CD1c-positive myeloid dendritic cell (primary cell): ENCODE results near the gene ENKUR.
"Not testable (repeated sequence)": the region's sequence is repeated elsewhere in the genome, so short reads cannot be mapped to it uniquely, and the experiment has no call there.

ENCODE experiments used
- DNase-seq: peaks from one replicate; pipeline ENCODE4 v3.0.0-alpha.2; 2016; ENCODE audit errors: extremely low spot score

The ENKUR gene

GRCh38 chr10:25023278-25023677 lies 7.3 kb upstream of the ENKUR start:
- DNase-seq, result peak; percentile 17

GRCh38 chr10:25018703-25019102 lies 2.7 kb upstream of the ENKUR start:
- no peak for DNase-seq

DNA sequence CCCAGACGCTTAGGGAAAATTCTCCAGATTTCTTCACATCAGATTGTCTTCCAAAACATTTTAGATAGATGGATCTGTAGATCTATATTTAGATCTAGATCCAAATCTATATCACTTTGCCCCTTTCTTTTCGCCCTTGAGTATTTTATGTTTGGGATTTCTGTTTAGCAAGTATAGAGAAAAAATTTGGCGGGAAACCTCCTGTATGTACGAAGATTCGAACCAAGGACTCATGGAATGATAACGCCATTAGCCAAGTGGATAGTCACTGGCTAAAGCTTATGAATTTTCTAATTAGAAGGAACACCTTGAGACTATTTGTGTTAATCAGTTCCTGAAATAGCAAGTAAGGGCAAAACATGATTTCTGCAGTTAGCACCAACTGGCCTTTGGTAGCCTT lies 1.7 kb upstream of the ENKUR start:
- no peak for DNase-seq

DNA sequence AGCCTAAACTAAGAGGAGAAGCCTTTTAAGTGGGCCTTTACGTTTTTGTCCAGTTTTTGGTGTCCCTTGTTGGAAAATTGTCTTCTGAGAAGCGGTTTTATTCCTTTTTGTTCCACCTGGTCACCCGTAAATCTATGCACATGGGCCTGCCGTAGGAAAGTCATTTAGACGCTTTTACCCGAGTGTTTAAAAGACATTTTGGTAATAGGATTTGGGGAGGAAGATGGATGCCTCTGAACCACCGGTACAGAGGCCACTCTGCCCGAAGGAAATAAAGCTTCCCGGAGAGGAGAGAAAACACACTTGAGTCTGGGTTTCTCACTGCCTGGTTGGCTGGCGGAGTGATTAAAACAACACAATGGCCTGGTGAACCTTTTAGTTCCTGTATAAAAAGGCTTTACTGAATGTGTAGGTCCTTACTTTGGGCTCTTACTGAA lies 1.2 kb upstream of the ENKUR start:
- DNase-seq, result peak; percentile 5

- DNase-seq, result peak; percentile 98
These were observed 607 bp upstream of the ENKUR start, which contains the start of gene THNSL1 for GRCh38 chr10:25016376-25017153. THNSL1 (plus strand) TSS chr10:25016612; CDS start chr10:25023224, 6,612 bp downstream.

- DNase-seq, result no peak
These were observed 1.4 kb downstream of the ENKUR start for GRCh38 chr10:25014579-25014978.

DNA sequence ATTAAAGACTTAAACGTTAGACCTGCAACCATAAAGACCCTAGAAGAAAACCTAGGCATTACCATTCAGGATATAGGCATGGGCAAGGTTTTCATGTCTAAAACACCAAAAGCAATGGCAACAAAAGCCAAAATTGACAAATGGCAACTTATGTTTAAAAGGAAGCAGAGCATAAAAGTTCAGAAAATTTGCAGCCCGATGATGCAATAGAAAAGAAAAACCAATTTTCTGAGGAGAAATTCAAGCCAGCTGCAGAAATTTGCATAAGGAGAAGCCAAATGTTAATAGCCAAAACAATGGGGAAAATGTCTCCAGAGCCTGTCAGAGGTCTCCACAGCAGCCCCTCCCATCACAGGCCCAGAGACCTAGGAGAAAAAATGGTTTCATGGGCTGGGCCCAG lies 4.4 kb downstream of the ENKUR start:
- DNase-seq, result not testable (repeated sequence)

GRCh38 chr10:24998044-24998443 lies 17.9 kb downstream of the ENKUR start:
- DNase-seq, result no peak

GRCh38 chr10:24995072-24995471 lies 20.9 kb downstream of the ENKUR start:
- DNase-seq, result no peak

DNA sequence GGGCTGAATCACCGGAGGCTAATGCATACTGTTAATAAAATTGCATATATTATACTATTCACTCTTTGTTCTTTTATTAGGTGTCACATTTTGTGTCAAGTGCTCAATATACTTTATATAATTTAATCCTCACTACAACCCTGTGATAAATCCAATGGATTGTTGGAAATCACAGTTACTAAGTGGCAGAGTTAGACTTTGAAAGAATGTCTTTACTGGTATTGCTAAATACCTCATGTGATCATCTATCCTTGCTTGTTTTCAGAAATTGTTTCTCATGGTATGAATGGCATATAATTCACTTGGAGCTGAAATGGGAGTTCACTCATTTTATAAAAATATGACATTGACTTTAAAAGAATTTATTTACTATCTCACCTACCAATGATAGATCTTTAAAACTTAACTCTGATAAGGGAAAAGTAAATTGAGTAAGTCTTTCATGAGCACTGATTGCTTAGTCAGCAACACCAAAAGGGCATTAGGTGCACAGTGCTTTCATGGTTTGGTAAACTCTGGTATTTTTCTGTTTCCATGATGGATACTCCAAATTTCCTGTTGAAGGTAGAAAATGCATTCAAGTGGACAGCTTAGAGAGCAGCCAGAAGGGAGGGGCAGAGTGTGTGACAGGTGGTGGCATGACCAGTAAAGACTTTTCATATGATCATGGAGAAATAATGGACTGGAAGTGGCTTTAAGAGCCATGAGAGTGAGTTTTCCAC lies 22.6 kb downstream of the ENKUR start:
- DNase-seq, result no peak

DNA sequence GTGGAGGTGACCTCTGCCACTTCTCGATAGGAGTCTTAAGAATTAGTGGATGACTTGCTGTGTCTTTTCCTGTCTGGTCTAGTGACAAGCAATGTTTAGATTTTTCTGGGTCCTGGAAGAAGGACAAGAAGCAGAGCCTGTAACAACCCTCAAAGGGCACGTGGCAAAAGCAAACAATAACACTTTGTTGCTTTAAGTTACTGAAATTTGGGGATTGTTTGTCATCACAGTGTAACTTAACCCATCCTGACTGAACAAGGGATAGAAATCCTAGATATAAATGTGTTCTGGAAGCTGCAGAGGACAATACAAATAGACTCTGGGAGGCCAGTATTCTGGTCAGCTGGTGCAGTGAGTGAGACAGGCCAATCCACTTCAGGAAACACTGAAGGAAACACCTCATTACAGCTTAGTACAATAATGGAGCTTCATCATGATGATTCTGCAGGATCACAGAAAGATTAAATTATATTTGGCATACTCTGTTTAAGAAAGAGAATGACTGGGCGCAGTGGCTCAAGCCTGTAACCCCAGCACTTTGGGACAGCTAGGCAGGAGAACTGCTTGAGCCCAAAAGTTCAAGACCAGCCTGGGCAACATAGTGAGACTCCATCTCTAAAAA lies 23.3 kb downstream of the ENKUR start:
- no peak for DNase-seq

- no peak for DNase-seq
These were observed 24.7 kb downstream of the ENKUR start for GRCh38 chr10:24991298-24991697.

DNA sequence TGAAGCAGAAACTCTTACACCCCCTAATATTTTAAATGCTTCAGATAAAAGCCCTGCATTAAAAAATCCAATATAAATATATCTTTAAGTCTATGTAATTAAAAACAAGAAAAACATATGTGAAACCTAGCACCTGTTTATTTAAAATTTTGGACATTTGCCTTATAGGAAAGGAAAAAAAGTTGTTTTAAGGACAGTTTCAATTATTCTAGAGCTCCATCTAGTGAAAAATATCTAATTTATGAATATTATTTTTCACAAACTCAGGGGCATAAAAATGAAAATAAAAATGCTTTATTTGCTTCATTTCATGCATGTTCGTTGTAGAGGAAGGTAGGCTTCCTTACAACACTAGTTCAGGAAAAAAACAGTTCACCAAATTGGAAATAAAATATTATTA lies 26.1 kb downstream of the ENKUR start:
- DNase-seq, result no peak

DNA sequence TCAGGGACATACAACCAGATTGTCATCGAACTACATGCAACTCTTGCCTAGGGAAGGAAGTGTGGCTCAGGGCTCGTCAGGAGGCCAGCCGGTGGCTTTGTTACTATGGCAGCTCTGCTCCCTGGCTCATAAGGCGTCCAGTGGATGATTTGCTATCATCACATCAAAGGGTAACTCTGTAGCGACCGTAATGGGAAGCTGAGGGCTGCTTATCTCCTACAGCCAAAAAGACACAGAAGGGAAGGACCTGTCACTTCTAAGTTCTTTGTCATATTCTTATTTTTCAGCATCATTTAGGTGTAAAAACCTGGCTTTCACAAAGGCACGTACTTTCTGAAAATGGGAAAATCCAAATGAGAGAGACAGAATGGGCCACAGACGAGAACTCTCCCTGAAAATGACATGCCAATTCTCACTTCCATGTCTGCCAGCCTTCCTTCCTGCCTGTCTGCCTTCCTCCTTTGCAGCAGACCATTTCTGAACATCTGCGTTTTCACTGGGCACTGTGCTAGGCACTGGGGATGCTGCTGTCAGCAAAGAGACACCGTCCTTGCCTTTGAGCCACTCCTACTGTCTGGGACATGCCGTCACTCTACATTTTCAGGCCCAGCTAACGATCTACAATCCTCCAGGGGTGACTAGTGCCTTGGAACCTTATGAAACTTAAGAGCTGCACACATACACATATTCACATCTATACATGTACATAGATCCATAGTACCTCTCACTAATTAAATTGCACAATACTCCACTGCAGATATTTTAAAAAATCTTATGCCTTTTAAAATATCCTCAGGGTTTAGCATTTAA lies 26.9 kb downstream of the ENKUR start:
- no peak for DNase-seq

DNA sequence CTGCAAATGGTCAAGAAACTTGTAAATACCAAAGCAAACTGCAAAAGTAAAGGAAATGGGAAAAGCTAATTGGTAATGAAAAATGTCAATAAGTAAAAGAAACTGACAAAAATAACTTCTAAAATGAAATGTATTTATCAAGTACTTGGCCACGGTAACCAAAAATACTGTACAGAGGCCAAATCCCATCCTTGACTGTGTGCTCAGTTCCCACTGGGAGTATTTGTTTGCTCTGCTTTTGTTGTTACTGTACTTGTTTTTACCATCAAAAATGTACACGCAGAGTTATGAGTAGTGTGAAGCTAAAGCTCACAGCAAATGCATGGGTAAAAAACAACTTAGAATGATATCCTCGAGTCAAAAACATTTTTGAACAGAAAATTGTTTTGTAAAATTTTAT lies 31.1 kb downstream of the ENKUR start:
- no peak for DNase-seq

DNA sequence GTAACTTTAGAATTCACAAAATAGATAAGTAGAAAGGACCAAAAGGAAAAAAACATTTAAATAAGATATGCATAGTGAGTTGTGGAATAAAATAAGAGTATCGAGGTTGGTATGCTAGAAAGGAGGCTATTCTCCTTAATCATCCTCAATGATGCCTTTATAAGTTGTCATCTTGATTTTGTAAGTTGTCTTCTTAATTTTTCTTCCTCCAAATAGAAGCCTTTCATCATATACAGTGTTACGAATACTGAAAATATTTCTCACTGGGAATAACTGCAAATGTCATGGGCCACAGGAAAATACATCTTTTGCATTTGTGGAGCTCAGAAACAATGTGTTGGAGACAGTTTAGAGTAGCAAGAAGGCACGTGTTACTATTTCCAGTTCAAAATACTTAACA lies 32.0 kb downstream of the ENKUR start:
- no peak for DNase-seq

DNA sequence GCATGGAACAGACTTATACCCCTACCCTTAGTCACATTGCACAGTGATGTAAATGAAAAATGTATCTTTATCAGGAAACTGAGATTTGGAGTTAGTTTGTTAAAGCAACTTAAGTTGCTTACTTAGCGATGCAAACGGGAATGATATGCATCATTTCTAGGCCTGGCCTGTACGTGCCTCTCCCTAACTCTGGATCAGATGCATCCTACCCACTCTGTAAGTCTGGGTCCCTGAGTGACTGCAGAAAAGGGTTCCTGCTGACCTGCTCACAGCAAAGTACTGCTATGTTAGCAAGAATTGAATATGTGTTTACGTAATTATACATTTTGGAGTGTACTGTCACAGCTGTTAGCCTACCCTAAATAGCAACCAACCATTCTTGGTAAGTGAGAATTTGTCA lies 32.8 kb downstream of the ENKUR start:
- no peak for DNase-seq

DNA sequence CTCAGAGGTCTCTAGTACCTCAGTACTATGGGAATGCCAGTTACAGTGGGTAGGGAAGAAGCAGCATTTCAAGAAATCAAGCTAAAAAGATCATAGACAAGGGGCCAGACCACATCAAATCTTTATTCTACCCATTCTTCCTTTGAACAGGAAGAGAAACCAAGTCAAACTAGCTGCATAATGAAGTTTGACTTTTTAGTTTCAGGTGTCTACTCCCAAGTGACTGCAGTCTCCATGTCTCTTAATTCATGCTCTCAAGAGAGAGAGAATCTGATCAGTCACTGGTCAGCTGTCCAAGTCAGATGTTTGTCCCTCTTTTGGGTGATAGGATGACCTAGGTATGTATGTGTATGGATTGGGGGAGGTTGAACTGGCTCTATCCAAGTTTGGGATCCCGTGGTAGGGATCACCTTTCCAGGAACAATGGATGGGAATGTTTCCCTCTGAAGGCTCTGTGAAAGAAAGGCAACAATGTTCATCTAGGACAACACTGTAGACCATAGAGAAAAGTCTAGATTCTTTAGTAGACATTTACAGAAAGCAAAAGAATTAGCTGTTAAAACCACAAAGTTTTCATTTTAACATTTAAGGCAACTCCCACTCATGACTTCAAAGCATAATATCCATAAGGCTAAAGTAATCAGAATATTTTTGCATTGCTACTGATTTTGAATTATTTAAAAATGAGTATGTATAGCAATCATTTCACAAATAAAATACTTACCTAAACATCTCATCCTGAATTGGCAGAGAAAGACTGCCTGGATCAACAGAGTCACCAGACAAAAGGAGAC lies 33.4 kb downstream of the ENKUR start:
- DNase-seq, result no peak

GRCh38 chr10:24981161-24981710 lies 34.7 kb downstream of the ENKUR start:
- DNase-seq, result no peak

- no peak for DNase-seq
These were observed 36.3 kb downstream of the ENKUR start for GRCh38 chr10:24979685-24980084.

DNA sequence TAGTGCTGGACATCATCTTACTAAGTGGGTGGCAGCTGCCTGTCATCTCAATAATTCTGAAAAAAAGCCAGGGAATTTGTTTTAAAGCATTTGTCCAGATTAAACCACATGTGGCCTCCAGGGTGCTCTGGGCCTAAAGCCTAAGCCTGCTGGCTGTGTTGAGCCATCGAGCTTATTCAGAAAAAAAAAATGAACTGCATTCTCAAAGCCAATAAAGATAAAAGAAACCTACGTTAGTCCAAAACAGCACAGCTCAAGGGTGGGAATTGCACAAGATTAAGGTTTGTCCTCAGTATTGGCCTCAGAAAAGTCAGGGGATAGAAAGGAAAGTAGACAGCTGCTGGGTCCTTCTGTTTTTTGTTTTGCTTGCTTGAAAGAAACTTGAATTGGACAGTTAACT lies 41.0 kb downstream of the ENKUR start:
- DNase-seq, result no peak
